ENCODE data around the gene BRPF1.

BRPF1 gene

DNA sequence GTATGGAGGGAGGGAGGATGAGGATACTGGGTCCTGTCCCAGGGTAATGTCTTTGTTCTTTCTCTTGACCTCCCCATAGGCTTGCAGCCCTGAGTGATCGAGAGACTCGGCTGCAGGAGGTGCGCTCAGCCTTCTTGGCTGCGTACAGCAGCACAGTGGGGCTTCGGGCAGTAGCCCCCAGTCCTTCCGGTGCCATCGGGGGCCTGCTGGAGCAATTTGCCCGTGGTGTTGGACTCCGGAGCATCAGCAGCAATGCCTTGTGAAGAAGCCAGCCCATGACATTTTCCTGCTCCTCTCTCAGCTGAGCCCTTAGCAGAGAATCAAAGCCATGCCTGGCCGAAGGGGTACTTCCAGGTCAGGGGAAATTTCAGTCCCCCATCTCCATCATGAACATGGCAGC is 29.8 kb upstream of the BRPF1 start:
- no peak for DNase-seq (ENCODE audit: low spot score)
- no peak for TF ChIP-seq CTCF (IDR thresholded peaks at IDR 0.05; ENCODE audit: poor library complexity, severe bottlenecking)
- peaks cover 8% of the 10 kb centered on the region for H3K27me3 ChIP-seq (ENCODE audit: insufficient read depth, poor library complexity, severe bottlenecking)

DNA sequence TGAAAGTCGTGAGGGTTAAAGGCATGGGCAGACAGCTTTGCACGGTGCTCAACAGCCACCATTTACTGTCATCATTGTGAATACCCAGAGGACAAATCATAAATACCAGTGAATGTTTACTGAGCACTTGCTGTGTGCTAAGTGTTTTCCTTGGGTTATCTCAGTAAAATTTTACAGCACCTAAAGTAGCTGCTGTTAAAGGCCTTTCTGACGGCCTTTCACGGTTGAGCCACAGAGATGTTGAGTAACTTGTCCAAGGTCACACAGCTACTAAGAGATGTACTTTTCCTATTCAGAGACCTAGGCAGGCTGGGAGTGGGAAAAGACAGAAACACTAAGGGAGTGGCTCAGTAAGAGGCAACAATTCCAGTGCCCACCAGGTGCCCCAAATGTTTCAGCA is 28.3 kb upstream of the BRPF1 start:
- no peak for ATAC-seq (ENCODE audit: low read depth)
- DNase-seq (ENCODE audit: low spot score) = no peak
- peaks cover 8% of the 10 kb centered on the region for H3K27me3 ChIP-seq (ENCODE audit: insufficient read depth, poor library complexity, severe bottlenecking)
- no peaks in the 10 kb centered on the region for H3K36me3 ChIP-seq (ENCODE audit: low read depth)
- H3K4me1 ChIP-seq (ENCODE audit: insufficient read depth, poor library complexity, severe bottlenecking) = no peaks in the 10 kb centered on the region
- no peak for TF ChIP-seq CTCF (IDR thresholded peaks at IDR 0.05; ENCODE audit: poor library complexity, severe bottlenecking)
- H3K27ac ChIP-seq (ENCODE audit: poor library complexity, severe bottlenecking) = no peak overlapping the region
- H3K4me3 ChIP-seq (ENCODE audit: severe bottlenecking) = no peak overlapping the region
- H3K9me3 ChIP-seq (ENCODE audit: severe bottlenecking) = no peaks in the 10 kb centered on the region

More for the DNA sequence above, 29.8 kb upstream of the BRPF1 start:
- Histone ChIP-seq H3K4me1 (ENCODE audit: insufficient read depth, poor library complexity, severe bottlenecking) (no peaks in the 10 kb centered on the region), H3K4me3 (ENCODE audit: severe bottlenecking) (no peak overlapping the region), H3K9me3 (ENCODE audit: severe bottlenecking) (no peaks in the 10 kb centered on the region), H3K27ac (ENCODE audit: poor library complexity, severe bottlenecking) (no peak overlapping the region), H3K36me3 (ENCODE audit: low read depth) (no peaks in the 10 kb centered on the region)
- no peak for ATAC-seq (ENCODE audit: low read depth)

DNA sequence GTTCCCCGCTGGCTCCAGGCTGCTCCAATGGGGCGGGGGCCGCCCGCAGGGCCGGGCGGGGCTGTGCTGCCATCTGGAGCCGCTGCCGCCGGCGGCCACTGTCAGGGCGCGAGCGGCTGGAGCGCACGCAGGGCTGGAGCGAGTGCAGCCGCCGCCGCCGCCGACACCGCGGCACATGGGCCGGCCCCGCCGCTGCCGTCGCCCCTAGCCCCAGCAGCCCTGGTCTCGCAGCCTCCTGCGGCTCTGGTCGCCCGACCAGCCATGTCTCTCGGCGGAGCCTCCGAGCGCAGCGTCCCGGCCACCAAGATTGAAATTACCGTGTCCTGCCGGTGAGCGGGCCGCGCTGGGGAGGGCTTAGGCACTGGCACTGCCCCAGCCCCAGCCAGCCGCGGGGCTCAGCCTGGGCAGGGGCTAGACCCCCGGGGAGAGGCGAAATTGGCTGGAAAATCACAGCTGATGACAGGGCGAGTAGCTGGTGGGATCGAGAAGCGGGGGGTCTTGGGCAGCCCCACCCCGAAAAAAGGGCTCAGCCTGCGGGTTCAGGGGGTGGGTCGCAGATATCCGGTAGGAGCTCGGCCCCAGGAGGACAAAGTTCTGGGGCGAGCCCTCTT is 27.7 kb upstream of the BRPF1 start, which contains the start of gene CPNE9:
Gene CPNE9 (plus strand): TSS at position 98 of the 611 bp plus-strand sequence. CDS start 164 bp downstream, at position 262.
- H3K27me3 ChIP-seq (ENCODE audit: insufficient read depth, poor library complexity, severe bottlenecking) = peaks cover 8% of the 10 kb centered on the region
- DNase-seq (ENCODE audit: low spot score) (no peak), ATAC-seq (ENCODE audit: low read depth) (peak; percentile 38)
- no peaks in the 10 kb centered on the region for H3K4me1 ChIP-seq (ENCODE audit: insufficient read depth, poor library complexity, severe bottlenecking)
- TF ChIP-seq CTCF (IDR thresholded peaks at IDR 0.05; ENCODE audit: poor library complexity, severe bottlenecking) = no peak
- H3K9me3 ChIP-seq (ENCODE audit: severe bottlenecking) = no peaks in the 10 kb centered on the region
- no peaks in the 10 kb centered on the region for H3K36me3 ChIP-seq (ENCODE audit: low read depth)
- no peak within 1 kb of the TSS for H3K27ac ChIP-seq (ENCODE audit: poor library complexity, severe bottlenecking)
- peak within 1 kb of the TSS; percentile 9 for H3K4me3 ChIP-seq (ENCODE audit: severe bottlenecking)

DNA sequence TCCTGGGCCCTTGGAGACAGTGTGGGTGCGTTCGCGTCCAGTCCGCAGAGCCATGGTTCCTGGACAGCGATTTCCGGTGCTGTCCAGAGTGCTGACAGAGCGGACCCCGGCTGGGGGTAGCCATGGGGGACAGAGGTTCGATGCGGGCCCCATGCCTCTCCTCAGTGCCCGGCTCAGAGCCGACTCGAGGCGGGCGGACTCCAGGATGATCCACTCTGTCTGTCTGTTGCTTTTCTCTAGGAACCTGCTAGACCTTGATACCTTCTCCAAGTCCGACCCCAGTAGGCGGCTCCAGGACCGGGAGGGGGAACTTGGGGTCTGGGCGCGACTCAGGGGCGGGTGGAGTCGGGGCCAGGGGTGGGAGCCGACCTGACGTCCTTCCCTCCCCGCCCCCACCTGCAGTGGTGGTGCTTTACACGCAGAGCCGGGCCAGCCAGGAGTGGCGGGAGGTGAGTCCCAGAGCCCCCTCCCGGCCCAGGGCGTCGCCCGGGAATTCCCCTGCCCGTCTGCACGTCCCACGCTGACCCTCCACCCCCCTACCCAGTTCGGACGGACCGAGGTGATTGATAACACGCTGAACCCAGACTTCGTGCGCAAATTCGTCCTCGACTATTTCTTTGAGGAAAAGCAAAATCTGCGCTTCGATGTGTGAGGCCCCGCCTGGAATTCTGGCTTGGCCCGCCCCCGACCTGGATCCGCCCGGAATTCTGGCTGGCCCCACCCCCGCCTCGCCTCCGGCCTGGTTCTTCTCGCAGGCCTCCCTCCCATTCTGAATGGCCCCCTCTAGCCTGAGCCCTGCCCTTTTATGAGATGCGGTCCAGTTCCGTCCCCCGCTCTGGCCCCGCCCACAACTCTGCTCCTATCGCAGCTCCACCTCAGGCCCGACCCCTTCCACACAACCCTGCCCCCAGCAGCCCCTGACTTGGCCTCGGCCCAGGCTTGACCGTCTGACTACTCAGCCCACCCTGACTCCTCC is 26.9 kb upstream of the BRPF1 start:
- H3K4me3 ChIP-seq (ENCODE audit: severe bottlenecking) = peak overlapping the region; percentile 9
- ATAC-seq (ENCODE audit: low read depth) = peak; percentile 67

More for the DNA sequence above, 26.9 kb upstream of the BRPF1 start:
- H3K27ac ChIP-seq (ENCODE audit: poor library complexity, severe bottlenecking) = no peak overlapping the region
- H3K36me3 ChIP-seq (ENCODE audit: low read depth) = no peaks in the 10 kb centered on the region
- no peaks in the 10 kb centered on the region for H3K9me3 ChIP-seq (ENCODE audit: severe bottlenecking)
- no peak for TF ChIP-seq CTCF (IDR thresholded peaks at IDR 0.05; ENCODE audit: poor library complexity, severe bottlenecking)
- no peak for DNase-seq (ENCODE audit: low spot score)
- H3K27me3 ChIP-seq (ENCODE audit: insufficient read depth, poor library complexity, severe bottlenecking) = peaks cover 8% of the 10 kb centered on the region
- H3K4me1 ChIP-seq (ENCODE audit: insufficient read depth, poor library complexity, severe bottlenecking) = no peaks in the 10 kb centered on the region
